CD4-positive, alpha-beta T cell treated with Interferon alpha-2 for 1 hour (primary cell): Measurements from ENCODE around the gene GNG7.
"Not testable (repeated sequence)": the region's sequence is repeated elsewhere in the genome, so short reads cannot be mapped to it uniquely, and the experiment has no call there.

Experiments used
- DNase-seq, 2 donors: peaks; one replicate each; pipeline ENCODE4 v3.0.0-alpha.2; 2020 to 2022

Gene GNG7

DNA sequence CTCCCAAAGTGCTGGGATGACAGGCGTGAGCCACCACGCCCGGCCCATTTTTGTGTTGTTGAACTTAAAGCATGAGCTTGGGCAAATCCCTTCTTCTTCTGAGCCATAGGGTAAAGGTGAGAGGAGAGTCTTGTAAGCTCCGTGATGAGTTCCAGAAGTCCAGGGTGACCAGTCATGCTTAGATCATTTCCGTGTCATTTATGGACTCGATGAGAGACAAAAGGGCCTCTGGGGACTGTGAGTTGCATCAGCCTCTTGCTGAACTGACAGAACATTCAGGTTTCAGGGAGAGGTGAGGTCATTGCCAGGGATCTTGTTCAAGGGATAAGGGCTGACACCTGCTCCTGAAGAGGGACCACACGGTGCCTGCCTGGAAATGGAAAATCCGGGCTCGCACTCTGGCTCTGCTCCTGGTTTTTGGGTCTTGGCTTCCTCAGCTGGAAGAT, 173.0 kb downstream of the GNG7 start:
- DNase-seq = no peak

DNA sequence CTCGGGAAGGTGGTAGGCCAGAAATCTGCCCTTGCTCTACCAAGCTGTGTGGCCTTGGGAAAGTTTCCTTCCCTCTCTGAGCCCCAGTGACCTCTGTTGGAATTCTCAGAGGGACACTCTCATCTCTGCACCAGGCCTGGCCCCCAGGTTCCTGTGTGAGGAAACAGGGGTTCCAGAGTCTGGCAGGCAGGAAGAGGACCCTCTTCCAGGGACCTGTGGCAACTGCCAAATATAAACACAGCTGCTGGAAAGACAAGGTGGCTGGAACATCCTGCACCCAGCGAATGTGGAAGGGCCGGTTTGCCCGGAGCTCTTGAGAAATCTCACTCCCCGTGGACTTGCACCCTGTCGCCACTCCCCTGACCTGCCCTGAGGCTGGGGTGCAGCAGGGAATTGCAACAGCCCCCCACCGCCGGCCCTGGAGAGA, 173.8 kb downstream of the GNG7 start:
- no peak for DNase-seq

DNA sequence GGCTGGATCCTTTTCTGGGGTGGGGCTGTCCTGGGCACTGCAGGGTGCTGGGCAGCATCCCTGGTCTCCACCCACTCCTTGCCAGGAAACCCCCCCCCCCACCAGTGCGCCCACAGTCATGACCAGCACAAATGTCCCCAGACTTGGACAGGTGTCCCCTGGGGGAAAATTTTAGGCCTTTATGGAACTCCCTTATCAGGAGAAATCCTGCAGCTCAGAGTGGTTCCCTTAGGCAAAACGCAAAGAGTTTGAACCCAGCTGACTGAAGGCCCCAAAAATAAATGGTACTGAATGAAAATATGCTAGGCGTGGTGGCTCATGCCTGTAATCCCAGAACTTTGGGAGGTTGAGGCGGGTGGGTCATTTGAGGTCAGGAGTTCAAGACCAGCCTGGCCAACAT, 174.8 kb downstream of the GNG7 start:
- no peak for DNase-seq

DNA sequence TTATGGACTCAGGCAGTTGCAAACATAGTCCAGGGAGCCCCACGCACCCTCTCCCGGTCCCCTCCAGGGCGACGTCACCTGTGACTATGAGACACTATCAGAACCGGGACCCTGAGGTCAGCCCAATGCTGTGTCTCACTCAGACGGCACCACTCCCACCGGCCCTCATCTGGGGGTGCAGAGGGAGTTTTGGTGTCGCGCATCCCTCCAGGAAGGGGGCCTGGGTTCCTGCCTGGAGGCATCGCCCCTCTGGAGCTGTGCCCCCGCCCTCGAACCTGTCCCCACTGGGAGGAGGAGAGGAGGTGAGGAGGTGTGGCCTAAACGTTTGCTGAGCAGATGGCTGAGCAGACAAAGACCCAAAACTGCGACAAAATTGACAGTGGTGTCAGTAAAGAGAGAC, 175.3 kb downstream of the GNG7 start:
- no peak for DNase-seq

DNA sequence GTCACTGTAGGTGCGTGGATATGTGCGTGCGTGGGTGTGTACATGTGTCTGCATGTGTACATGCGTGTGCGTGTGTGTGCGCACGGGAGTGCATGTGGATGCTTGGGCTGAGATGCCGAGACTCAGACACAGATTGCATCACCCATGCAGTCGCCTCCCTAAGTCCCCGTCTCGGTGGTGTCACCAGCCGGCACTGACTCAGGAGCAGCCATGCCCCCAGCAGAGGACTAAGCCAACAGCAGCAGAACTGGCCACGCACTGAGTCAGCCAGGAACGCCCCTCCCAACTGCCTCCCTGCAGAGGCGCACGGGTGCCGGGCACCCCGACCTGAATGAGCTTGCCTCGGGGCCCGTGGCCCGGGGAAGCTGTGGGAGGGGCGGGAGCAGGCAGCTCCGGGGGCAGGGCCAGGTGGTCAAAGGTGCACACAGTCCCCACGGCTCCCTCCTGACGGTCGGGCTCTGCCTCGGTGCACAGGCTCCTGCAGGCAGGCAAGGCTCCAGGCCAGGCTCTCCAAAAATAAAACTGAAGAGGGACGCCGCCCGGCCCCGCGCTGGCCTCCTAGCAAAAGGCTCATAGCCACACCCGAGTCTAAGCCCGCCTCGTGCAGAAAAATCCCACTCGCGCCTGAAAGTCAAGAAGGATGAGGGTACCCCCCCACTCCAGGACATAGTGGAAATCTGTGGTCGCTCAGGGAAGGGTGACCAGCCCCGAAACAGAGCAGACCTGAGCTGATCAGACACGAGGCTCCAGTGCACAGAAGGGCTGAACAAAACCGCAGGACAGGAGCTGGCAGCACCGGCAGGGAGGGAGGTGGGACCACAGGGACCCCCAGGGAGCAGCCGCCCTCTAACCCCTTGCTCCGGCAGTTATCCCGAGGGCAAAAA, 177.4 kb downstream of the GNG7 start:
- no peak for DNase-seq

DNA sequence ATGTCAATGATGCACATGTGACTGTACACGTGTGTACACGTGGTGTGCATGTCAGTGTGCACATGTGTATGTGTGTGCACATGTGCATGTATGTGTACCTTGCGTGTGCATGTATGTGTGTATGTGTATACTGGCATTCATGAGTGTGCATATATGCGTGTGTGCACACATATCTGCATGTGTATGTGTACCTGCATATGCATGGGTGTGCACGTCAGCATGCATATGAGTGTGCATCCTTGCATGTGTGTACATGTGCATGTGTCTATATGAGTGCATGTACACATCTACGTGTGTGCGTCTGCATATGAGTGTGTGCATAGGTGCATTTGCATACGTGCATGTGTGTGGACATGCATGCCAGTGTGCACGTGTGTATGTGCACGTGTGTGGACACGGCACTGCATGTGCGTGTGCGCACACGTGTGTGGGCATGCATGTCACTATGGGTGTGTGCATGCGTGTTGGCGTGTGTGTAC, 178.1 kb downstream of the GNG7 start:
- DNase-seq = no peak

DNA sequence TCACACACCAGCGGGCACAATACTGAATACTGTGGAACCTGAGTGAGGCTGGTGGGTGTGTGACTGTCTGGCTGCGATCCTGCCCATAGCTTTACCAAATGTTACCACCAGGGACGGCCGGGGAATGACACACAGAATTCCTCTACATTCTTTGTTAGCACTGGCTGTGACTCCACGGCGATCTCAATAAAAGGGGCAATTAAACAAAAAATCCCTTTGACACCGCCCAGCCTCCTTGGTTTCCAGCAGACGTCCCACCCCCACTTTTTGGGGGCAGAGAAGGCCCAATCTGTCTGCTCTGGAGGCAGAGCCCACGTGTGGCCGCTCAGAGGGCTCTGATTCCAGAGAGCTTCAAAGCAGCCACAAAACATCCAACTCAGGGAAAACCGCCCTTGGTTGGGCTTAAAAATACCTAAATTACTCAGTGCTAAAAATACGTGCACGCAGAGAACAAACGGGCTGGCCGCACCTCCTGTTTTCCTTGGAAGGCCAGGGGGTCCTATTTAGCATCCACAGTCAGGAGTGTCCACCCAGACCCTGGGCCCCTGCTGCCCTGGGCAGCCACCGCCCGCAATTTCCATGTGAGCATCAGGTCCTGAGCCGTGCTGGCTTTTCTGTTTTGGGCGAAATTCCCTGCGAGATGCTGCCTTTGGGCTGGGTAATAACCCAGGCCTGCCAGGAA, 178.7 kb downstream of the GNG7 start:
- no peak for DNase-seq

DNA sequence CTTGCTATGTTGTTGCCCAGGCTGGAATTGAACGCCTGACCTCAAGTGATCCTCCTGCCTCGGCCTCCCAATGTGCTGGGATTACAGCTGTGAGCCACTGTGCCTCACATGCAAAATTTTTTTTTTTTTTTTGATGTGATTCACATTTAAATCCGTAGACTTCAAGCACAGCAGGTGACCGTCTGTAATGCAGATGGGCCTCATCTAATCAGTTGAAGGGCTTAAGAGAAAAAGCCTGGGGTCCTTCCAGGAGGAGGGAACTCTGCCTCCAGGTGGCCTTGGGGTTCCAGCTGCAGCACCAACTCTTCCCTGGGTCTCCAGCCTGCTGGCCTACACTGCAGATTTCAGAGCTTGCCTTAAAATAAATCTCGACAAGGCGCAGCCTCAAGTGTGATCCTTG, 183.0 kb downstream of the GNG7 start:
- no peak for DNase-seq

DNA sequence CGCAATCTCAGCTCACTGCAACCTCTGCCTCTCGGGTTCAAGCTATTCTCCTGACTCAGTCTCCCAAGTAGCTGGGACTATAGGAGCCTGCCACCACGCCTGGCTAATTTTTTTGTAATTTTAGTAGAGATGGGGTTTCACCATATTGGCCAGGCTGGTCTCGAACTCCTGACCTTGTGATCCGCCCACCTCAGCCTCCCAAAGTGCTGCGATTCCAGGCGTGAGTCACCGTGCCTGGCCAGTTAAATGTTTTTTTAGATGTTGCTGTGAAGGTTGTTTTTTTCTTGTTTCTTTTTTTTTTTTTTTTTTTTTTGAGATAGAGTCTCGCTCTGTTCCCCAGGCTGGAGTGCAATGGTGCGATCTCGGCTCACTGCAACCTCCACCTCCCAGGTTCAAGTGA, 183.6 kb downstream of the GNG7 start:
- DNase-seq = not testable (repeated sequence)

DNA sequence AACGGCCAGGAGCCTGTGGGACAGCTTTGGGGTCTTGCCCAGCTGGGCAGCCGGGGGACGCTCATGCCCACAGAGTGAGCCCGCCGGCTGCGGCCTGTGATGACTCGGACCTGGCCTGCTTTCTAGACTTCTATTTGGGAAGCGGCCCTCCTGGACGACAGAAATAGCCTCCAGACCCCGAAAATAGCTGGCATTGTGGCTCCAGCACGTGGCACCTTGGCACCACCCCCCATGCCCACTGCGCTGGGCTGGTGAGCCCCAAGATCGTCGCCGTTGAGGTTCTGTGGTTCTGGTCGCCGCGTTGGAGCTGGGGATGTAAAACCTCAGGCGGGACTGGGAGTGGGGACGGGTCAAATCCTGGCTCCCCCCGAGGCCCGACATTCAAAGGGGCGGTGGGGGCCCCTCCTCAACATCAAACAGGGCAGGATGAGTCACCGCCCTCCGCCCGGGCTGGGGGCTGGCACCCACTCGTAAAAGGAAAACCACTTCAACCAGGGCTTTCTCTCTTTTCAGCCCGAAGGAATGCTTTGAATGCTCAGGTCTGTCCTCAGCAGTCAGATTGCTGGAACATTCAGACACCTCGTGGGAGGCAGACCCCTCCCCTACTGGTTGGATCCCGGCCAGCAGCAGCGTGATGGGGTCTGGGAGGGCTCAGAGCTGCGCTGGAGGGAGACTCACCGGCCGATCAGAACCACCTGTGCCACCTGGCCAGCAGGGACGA, 184.5 kb downstream of the GNG7 start:
- no peak for DNase-seq

DNA sequence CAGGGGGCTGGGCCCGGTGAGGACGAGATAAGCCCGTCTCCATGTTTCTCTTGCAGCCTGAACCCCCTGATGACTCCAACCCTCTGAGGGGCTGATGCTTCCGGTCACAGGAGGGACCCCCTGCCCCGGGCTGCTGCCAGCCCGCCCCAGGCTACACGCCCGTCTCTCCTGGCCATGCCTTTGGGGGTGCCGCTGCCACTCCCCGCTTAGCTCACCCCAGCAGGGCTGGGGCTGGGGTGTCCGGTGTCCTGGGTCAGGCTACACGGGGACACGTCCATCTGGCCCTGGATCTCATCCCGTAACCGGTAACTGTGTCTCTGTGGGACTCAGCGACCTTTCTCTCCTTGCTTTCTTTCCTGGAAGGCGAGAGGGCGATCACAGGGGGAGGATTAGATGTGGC, 185.8 kb downstream of the GNG7 start:
- no peak for DNase-seq

DNA sequence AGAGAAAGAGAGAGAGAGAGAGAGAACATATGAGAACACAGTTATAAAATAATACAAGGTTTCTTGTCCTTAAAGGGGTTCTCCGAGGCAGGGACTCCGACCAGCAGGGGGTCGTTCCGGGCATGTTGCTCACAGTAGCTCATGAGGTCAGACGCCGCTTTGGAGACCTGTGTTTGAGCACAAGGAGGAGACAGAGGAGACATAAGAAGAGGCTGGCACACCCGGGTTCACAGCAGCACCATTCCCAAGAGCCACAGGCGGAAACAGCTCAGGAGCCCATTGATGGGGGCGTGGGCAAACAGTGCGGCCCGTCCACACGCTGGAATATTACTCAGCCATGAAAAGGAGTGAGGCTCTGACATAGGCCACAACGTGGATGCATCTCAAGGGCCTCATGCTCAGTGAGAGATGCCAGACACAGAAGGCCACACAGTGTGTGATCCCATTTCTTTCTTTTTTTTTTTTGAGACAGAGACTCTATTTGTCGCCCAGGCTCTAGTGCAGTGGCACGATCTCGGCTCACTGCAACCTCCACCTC, 187.4 kb downstream of the GNG7 start:
- DNase-seq = no peak

DNA sequence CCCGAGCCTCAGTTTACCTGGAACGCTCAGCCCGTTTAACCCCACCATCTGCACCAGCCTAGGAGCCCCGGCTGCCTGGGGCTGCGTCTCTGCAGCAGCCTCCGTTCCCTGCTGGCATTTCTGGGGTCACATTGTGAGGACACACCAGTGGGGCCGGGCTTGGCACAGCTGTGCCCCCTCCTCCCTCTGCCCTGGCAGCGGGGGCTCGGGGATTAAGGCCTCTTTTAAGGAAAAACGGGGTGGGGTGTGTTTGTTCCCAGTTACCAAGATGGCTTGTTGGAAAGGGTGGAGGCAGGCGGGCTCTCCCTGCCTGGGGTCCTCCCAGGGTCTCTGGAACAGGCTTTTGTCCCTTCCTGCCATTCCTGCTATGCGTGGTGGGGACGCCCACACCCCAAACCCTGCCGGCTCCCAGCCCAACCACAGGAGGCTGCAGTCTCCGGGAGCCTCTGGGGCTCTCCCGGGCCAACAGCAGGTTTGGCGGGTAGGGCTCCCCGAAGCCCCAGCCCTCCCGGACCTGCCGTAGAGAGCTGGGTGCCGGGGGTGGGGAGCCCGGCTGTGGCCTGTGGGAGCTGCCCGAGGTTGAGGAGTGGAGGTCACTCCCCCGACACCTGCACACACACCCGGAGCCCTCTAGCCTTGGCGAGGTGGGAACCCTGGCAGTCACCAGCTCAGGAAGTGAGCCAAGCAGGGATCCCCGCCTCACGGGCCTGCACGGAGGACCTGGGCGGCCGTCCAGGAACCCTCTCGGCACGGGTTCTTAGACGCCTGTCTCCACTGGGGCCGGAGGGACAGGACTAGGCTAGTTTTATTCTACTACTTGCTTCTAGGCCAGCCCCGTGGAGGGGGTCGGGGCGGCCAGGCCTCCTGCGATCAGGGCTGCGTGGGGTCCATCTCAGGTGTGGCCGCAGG, 189.7 kb downstream of the GNG7 start:
- no peak for DNase-seq

DNA sequence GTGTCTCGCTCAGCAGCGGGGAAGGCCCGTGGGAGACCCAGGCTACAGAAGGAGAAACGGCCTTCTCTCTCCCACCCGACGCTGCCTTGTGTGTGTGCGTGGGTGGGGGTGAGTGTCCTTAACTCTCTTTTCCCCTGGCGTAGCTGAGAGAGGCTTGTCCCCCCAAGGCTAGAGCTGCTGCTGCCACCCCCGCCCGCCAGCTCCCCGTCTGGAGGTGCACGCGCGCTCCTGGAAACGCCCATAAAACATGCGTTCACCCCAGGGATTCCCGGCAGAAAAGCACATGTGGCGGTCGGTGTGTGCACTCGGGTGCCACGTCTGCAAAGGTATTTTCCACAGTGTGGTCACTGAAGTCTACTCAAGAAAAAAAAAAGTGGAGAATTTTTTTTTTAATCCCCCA, 190.5 kb downstream of the GNG7 start:
- no peak for DNase-seq

DNA sequence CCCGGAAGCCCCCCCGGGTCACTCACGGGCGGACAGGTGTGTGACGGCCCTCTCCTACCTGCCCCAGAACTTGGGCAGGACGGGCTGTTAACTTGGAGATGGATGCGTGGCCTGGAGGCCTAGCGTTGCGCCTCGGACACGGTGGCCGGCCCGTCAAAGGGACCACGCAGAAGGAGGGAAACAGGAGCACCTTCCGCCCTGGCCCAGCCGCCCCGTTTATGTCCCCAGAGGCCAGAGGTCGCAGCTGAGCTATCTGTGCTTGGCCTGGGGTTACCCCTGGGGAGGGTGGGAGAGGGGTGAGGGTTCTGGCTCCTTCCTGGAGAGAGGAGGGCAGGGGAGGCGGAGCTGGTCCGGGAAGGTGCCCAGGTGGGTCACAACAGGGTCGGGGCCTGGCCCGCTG, 190.9 kb downstream of the GNG7 start:
- no peak for DNase-seq

DNA sequence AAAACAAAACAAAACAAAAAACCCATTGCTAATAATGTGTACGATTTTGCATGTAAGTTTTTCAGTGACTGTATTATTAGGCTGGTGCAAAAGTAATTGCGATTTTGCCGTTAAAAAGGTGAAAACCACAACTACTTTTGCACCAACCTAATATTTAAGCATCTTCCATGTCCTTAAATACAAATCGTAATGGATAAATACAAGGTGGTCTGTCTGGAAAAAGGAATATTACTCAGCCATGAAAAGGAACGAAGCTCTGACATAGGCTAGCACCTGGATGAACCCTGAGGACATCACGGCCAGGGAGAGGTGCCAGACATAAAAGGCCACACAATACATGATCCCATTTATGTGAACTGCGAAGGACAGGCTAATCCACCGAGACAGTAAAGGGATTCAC, 193.4 kb downstream of the GNG7 start:
- no peak for DNase-seq

DNA sequence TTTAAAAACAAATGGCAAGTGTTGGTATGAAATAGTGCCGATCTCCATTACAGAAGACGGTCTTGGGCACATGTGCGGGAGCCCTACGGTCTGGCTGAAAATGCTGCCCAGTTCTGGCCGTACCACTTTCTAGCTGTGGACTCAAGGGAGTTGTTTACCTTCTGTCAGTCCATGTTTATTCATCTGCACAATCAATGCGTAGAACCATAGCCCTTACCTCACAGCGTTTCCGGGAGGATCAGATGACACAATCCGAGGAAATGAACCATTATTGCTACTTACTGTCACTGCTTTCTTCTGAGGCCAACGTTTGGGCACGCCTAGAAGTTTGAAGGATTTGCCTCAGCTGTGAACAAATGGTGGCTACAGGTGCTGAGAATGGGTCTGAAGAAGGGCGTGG, 195.4 kb downstream of the GNG7 start:
- peak; percentile 69 to 74 for DNase-seq

DNA sequence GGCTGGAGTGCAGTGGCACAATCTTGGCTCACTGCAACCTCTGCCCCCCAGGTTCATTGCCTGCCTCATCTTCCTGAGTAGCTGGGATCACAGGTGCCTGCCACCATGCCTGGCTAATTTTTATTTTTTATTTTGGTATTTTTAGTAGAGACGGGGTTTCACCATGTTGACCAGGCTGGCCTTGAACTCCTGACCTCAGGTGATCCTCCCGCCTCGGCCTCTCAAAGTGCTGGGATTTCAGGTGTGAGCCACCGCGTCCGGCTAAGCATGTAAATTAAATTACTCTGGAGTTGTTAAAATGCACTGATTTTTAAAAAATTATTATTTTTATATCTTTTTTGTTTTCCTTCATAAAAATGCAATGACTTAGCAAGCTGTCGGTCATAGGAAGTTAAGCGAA, 195.8 kb downstream of the GNG7 start:
- DNase-seq = not testable (repeated sequence)

DNA sequence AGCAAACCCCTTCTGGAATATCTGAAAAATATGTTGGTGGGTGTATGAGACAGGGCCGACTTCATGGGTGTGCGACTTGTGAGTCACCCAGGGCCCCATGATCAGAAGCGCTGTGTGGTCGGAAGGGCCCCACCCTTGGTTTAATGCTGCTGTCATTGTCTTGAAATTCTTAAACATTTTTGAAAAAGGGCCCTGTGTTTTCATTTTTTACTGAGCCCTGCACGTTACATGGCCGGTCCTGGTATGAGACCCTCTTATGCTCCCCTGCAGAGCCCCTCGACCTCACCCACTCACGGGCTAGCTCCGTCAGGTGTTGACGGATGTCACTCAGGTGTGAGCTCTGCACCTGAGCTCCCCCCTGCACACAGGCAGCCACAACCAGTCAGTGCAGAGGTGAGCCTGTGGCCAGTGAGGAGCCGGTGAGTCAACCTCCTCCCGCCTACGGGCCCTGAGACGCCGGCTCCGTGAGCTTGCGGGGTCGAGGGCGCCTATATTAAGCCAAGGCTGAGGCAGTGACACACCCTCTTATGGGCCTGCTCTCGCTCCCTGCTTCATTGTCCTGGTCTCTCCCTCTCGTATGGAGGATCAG, 198.9 kb downstream of the GNG7 start:
- peak; percentile 66 to 78 for DNase-seq

DNA sequence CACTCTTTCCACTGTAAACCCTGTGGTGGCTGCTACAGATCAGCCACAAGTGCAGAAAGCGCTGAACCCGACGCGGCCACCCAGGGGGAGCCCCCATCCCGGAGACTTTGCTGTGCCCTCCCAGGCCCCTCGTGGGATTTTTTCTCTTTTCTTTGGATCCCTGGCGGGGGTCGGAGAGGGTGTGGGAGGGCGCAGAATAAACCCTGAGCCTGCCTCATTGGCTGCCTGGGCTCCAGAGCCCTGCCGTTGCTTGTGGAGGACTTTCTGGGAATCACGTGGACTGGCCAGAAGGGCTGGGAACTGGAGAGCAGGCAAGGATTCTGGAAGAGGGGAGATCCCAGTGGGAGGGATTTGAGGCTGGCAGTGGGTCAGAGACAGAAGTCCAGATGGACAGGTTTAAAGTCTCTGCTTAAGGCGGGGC, 201.6 kb downstream of the GNG7 start:
- no peak for DNase-seq

DNA sequence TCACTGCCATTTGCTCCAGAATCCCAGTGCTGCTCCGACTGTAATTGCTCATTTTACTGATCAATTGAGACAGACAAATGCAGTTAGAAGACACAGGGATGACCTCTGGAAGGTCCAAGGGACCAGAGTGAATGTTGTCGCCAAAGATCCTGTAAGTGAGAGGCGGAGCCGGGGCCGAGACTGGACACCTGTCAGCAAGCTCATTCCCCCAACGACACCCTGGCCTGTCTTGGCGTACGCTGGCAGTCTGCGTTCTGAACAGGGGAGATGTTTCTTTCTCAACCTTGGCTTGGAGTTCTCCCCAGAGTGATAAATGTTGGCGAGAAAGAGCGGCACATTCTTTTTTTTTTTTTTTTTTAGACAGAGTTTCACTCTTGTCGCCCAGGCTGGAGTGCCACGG, 202.3 kb downstream of the GNG7 start:
- DNase-seq = no peak

DNA sequence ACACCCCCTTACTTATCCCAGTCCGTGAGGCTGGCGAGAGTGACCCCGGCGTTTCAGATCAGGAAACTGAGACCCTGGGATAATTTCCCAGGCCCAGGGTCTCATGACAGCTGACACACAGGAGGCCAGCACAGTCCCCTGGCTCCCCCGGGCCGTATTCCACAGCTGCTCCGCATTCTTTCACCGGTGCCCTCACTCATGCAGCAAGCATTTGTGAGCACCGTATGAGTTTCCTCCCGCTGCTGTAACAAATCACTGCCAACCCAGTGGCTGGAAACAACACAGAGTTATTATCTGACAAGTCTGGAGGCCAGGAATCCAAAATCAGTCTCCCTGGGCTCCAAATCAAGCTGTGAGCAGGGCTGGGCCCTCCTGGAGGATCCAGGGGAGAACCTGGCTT, 205.3 kb downstream of the GNG7 start:
- DNase-seq = no peak
